ENCODE results near the gene PLK5.

DNA sequence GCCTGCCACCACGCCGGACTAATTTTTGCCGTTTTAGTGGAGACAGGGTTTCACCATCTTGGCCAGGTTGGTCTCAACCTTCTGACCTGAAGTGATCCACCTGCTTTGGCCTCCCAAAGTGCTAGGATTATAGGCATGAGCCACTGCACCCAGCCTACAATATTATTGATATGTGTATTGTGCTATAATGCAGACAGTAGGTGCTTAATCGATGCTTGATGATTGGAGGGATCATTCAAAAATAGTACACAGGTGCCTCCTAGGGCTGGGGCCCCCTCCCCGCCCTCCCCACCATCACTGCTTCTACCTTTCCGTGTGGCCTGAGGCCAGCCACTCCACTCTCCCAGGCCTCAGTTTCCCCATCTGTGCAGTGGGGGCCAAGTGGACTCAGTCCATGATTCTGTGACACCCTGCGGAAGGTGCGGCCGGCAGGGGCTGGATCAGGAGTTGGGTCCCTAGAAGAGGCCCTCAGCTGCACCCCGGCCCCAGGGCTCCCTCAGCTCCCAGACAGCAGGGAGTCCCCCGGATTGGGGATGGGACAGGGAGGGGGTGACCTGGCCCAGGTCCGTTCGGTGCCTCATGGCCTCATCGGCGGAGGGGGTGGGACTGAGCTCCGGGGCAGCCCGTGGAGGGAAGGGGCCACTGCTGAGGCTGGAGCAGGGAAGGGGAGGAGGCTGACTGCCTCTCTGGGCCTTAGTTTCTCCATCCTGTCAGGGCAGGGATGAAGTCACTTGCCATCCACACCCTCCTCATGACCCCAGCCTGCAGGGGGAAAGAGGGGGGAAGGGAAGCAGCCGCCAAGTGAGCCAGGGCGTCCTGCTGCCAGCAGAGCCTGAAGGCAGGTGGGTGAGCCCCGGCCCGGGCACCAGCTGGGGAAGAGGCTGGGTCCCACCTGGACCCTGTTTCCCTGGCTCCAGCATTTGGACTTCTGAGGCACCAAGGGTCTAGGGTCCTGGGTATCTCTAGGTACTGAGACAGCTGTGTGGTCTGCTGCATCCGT lies 12.3 kb upstream of the PLK5 start:
- TF ChIP-seq, protein P1, sequence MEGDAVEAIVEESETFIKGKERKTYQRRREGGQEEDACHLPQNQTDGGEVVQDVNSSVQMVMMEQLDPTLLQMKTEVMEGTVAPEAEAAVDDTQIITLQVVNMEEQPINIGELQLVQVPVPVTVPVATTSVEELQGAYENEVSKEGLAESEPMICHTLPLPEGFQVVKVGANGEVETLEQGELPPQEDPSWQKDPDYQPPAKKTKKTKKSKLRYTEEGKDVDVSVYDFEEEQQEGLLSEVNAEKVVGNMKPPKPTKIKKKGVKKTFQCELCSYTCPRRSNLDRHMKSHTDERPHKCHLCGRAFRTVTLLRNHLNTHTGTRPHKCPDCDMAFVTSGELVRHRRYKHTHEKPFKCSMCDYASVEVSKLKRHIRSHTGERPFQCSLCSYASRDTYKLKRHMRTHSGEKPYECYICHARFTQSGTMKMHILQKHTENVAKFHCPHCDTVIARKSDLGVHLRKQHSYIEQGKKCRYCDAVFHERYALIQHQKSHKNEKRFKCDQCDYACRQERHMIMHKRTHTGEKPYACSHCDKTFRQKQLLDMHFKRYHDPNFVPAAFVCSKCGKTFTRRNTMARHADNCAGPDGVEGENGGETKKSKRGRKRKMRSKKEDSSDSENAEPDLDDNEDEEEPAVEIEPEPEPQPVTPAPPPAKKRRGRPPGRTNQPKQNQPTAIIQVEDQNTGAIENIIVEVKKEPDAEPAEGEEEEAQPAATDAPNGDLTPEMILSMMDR (conservative IDR thresholded peaks at IDR 0.05; ENCODE audit: low read depth, low read length) = no peak
- no peak for TF ChIP-seq EZH2 (IDR thresholded peaks at IDR 0.05; ENCODE audit: borderline replicate concordance, low read depth, low read length, poor library complexity, severe bottlenecking)

All from A673 (cell line).